NCI-H226 (cell line): ENCODE measurements around the gene MAP3K5.
A peak's percentile ranks its signal among the peaks of the same experiment; 100 is the strongest.
"Not testable (repeated sequence)": the region's sequence is repeated elsewhere in the genome, so short reads cannot be mapped to it uniquely, and the experiment has no call there.

Experiments used
- DNase-seq: peaks from one replicate; pipeline ENCODE4 v3.0.0-alpha.2; 2015

MAP3K5 gene

DNA sequence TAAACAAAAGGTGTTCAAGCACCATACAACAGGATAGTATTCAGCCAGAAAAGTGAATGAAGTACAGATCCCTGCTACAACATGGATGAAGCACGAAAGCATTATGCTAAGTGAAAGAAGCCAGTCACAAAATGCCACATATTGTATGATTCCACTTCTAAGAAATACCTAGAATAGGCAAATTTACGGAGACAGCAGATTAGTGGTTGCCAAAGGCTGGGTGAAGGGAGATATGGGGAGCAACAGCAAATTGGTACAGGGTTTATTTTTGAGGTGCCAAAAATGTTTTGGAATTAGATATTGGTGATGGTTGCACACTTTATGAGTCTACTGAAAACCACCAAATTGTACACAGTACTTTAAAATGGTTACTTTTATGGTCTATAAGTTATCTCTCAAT, 23.2 kb downstream of the MAP3K5 start:
- DNase-seq, result no peak

DNA sequence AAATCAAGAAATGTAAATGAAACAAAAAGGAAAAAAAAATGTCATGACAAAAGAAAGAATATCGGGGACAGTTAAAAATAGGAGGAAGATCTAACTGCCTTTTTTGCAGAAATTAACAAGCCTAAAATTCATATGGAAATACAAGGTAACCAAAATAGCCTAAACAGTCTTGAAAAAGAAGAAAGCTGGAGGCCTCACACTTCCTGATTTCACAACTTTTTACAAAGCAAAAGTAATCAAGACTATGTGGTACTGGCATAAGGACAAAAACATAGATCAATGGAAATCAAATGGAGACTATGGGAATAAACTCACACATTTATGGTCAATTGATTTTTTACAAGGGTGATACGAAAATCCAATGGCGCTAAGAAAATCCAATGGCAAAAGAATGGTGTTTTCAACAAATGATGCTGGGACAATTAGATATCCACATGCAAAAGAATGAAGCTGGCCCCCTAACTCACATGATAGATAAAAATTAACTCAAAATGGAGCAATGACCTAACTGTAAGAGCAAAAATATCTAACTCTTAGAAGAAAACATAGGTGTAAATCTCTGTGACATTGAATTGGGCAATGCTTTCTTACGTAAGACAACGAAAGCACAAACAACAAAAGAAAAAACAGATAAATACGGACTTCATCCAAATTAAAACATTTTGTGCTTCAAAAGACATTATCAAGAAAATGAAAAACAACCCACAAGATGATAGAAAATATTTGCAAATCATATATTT, 24.5 kb downstream of the MAP3K5 start:
- DNase-seq, result no peak

- no peak for DNase-seq
These were observed 25.2 kb downstream of the MAP3K5 start for GRCh38 chr6:136767103-136767502.

DNA sequence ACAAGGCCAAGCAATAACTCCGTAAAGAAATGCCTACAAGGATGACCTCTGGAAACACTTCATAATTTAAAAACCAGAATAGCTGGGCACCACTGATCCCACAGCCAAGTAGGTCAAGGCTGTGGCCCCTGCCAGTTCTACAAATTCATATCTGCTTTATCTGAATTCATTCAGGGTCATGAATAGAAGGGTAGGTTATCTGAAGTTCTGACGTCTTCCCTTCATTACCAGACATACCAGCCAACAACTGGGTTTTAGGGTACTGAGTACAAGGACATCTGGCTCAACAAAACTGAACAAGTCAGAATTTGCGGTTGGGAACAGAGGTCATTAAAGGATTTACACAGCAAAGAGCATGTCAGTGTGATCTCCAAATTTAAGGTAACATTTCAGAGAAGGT, 26.0 kb downstream of the MAP3K5 start:
- no peak for DNase-seq

DNA sequence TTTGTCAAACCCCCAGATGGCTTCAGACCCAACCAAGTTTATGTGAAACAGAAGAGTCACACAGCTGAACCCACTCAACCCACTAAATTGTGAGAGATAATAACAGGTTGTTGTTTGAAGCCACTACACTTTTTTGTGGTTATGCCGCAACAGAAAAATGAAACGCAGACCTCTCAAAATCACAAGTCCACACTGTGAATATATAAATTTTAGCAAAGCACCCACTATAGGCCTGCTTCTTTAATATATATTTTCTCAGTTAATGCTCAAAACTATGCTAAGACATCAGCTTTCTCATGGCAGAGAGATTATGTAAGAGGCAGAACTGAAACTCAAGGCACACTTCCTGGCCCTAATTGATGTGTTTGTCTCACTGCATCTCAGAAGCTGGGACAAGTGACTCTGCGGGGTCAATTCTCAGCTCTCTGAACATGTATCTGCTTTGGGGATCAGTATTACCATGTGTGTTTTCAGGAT, 27.7 kb downstream of the MAP3K5 start:
- no peak for DNase-seq

DNA sequence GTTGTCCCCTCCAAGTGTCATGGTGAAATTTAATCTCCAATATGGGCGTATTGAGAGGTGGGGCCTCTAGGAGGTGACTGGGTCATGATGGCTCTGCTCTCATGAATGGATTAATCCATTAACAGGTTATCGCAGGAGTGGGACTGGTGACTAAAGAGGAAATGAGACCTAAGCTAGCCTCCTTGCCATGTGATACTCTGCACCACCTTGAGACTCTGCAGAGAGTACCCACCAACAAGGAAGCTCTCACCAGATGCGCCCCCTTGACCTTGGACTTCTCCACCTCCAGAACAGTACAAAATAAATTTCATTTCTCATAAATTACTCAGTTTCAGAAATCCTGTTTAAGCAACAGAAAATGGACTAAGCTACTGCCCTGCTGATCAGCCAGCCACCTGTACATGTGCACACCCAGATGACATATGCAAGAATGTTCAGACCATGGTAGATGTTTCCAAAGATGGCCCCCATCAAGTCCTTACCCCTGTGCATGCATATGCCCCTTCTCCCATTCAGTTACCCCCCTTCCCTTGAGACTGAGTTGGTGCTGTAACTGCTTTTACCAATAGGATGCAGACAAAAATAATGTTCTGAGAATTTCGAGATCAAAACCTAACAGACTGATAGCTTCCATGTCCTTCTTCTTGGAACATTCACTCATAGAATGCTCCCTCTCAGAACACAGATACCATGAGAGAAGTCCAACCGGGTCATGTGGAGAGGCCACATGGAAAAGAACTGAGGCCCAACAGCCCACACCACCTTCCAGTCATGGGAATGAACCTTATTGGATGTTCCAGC, 28.4 kb downstream of the MAP3K5 start:
- DNase-seq, result no peak

DNA sequence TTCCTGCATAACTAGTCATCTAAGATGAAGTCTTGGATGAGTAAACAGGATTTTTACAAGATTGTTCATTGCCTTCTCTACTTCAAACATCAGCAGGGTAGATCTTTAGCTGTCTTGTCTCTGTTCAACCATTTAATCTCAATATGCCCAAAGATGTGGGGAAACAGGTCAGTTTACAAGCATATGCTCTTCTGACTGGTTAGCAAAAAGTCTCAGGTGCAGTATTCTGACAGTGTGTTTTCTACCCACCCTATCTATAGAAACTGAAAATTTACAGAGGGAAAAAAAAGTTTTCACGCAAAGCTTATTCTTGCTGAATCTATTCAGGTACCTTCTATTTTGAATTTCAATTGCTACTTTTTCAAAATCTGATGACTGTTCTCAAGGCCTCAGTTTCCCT, 29.0 kb downstream of the MAP3K5 start:
- DNase-seq, result no peak

- DNase-seq, result no peak
These were observed 30.0 kb downstream of the MAP3K5 start for GRCh38 chr6:136762022-136762975.

DNA sequence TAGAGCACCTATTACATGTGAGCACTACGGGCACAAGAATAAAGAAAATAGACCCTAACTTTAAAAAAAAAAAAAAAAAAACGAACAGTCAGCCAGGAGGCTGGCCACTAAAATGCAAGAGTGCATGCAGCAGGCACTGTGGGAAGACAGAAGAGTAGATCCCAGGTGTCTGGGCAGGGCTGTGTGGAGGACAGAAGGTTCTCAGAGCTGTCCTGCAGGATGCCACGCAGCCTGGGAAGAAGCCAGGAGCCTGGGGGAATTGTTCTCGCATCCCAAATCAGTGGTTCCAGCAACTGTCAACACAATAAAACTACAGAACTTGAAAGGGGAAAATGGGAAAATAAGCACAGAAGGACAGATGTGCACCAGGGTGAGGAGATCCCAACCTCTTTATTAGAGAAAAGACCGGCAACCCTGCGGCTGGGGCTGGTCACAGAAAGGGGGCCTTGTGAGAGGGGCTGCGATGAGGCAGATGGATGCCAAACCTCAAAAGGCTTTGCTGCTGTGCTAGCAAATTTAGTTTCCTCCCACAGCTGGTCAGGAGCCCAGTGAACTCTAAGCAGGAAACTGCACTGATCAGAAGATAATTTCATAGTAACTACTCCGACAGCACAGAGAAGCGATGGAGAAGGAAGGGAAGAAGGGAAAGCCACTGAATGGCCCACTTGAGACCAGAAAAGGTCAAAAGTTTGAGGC, 30.9 kb downstream of the MAP3K5 start:
- no peak for DNase-seq

- DNase-seq, result not testable (repeated sequence)
These were observed 31.5 kb downstream of the MAP3K5 start for GRCh38 chr6:136760781-136761180.

DNA sequence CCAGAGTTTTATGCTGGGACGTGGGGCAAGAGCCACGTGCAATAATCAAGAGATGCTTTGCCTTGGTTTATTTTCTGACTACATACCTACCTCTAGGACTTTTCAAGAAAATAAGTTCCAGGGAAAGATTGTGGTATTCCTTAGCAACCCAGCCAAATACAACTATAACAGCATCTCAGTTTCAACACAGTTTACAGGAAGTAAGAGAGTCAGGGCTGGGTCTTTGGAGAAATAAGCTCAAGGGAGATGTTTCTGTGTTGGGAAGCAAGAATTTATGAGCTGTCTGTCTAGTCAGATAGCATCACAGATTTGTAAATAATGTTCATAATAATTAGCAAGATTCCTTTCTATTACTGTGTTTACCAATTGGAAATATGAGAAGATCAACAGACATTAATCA, 35.1 kb downstream of the MAP3K5 start:
- peak; percentile 39 for DNase-seq

- no peak for DNase-seq
These were observed 37.5 kb downstream of the MAP3K5 start for GRCh38 chr6:136754820-136755219.

GRCh38 chr6:136753624-136754023, 38.7 kb downstream of the MAP3K5 start:
- peak; percentile 11 for DNase-seq

DNA sequence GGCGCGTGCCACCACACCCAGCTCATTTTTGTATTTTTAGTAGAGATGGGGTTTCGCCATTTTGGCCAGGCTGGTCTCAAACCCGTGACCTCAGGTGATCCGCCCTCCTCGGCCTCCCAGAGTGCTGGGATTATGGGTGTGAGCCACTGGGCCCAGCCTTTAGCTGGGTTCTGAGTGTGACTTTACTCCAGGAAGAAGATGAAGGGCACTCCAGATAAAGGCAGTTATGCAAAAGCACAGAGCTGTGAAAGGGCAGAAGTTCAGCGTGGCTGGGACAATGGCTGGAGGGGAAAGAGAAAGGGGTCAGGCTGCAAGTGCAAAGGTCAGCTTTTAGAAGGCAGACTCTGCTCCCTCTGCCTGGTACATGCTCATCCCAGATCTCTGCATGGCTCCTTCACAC, 39.7 kb downstream of the MAP3K5 start:
- no peak for DNase-seq

DNA sequence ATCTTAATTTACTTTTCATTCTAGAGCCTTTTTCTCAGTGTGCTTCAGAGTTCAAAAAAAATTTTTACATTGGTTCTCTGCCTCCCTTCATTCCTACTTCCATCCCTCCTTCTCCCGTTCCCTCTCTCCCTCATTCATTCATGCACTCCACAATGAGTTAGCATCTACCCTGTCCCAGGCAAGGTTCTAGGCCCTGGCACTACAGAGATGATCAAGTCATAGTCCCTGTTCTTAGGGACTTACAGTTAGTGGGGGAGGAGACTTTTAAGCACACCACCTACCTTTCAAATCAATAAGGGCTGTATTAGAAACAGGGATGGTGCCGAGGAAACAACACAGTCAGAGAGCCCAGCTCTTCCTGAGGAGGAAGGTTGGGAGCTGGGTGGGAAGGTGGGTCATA, 40.3 kb downstream of the MAP3K5 start:
- DNase-seq, result no peak

- DNase-seq, result no peak
These were observed 40.7 kb downstream of the MAP3K5 start for GRCh38 chr6:136751522-136751956.

- DNase-seq, result no peak
These were observed 41.4 kb downstream of the MAP3K5 start for GRCh38 chr6:136750696-136751521.

- no peak for DNase-seq
These were observed 42.8 kb downstream of the MAP3K5 start for GRCh38 chr6:136749359-136749997.

GRCh38 chr6:136747507-136747906, 44.8 kb downstream of the MAP3K5 start:
- no peak for DNase-seq

DNA sequence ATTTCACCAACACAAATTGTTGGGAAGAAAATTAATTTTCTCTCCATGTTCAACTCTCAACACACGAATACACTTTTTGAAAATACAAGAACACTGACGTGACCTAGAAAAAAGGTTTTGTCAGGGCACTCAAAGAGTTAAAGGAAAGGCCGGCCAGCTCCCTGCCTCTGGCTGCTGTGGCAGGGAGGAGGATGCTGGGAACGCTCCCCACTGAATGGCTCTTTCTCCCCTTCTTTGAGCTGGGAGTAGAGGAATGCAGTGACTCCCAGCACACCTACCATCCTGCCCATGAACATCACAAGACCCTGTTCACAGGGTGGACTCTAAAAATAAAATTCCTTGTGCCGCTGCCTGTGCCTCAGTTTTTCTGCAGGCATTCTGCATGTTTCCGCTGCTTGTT, 47.0 kb downstream of the MAP3K5 start:
- DNase-seq, result no peak

DNA sequence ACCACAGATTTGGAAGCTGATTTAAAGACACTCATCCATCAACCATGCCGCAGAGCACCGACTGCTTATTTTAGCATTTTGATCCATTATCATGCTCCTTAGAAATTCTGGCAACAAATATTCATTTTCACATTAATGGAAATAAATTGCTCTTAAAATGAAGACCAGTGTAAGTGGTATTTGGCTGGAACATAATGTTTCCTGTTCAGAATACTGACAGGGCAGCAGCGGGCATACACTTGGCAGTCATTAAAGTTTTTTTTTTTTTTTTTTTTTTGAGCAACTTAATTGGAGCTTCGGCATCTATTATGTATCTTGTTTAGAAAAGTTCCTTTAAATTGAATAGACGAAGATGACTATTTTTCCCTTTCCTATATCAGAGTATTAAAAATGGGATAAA, 47.4 kb downstream of the MAP3K5 start:
- DNase-seq, result no peak
